ENCODE measurements around the gene FYTTD1. TPM values are rescaled to one million over a fixed set of nuclear protein-coding genes. Genes with fewer than 3 reads are reported as not detected.

Gene FYTTD1
- polyA plus RNA-seq, 1 donor from 2014 or later = 87.0 TPM

DNA sequence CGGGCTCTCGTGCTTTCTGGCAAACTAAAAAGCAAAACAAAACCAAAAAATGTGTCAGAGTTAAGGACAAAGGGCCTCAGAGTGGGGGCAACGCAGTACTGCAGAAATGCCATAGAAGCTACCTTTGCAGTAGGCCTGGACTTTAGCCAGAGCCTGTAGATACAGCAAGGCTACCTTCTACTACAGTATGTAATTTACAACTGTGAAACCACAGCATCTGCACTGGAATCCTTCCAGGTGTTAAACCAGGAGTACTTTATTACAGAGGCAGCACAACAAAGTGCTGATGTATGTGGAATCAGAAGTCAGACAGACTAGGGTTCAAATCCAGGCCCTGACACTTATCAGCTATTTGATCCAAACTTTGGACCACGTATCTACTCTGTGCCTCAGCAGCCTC, 47.8 kb upstream of the FYTTD1 start:
- H4K20me1 ChIP-seq (ENCODE audit: insufficient read depth) = no peaks in the 10 kb centered on the region
- no peaks in the 10 kb centered on the region for H3F3A ChIP-seq (ENCODE audit: insufficient read depth, low read length, poor library complexity, severe bottlenecking)
- H3K36me3 ChIP-seq (ENCODE audit: insufficient read depth, low read length) = peaks cover 9% of the 10 kb centered on the region
- no peaks in the 10 kb centered on the region for H3K79me2 ChIP-seq (replicated peaks; ENCODE audit: insufficient read depth, low read length)
- H3K4me3 ChIP-seq (ENCODE audit: low read length) = no peak overlapping the region
- H3K27ac ChIP-seq (ENCODE audit: low read length) = no peak overlapping the region
- no peaks in the 10 kb centered on the region for H3K27me3 ChIP-seq (ENCODE audit: insufficient read depth, low read depth, low read length)
- H2AFZ ChIP-seq (ENCODE audit: low read depth, low read length) = no peak overlapping the region
- no peaks in the 10 kb centered on the region for H3K9me2 ChIP-seq (ENCODE audit: insufficient read depth, low read length)
- no peaks in the 10 kb centered on the region for H3K9me3 ChIP-seq (ENCODE audit: low read length)
- TF ChIP-seq TAF1 (IDR thresholded peaks at IDR 0.05; ENCODE audit: low read depth) (no peak), MXI1 (conservative IDR thresholded peaks at IDR 0.05; ENCODE audit: poor library complexity, severe bottlenecking) (no peak), EP300 (conservative IDR thresholded peaks at IDR 0.05; ENCODE audit: poor library complexity, severe bottlenecking) (no peak), RAD21 (conservative IDR thresholded peaks at IDR 0.05) (no peak), EZH2 (IDR thresholded peaks at IDR 0.05; ENCODE audit: borderline replicate concordance, insufficient read depth, low read length, poor library complexity, severe bottlenecking) (no peak), SMC3 (conservative IDR thresholded peaks at IDR 0.05; ENCODE audit: poor library complexity) (no peak)
- TF ChIP-seq, protein P1, sequence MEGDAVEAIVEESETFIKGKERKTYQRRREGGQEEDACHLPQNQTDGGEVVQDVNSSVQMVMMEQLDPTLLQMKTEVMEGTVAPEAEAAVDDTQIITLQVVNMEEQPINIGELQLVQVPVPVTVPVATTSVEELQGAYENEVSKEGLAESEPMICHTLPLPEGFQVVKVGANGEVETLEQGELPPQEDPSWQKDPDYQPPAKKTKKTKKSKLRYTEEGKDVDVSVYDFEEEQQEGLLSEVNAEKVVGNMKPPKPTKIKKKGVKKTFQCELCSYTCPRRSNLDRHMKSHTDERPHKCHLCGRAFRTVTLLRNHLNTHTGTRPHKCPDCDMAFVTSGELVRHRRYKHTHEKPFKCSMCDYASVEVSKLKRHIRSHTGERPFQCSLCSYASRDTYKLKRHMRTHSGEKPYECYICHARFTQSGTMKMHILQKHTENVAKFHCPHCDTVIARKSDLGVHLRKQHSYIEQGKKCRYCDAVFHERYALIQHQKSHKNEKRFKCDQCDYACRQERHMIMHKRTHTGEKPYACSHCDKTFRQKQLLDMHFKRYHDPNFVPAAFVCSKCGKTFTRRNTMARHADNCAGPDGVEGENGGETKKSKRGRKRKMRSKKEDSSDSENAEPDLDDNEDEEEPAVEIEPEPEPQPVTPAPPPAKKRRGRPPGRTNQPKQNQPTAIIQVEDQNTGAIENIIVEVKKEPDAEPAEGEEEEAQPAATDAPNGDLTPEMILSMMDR (IDR thresholded peaks at IDR 0.05; ENCODE audit: poor library complexity, severe bottlenecking) = no peak
- TF ChIP-seq, protein P2, sequence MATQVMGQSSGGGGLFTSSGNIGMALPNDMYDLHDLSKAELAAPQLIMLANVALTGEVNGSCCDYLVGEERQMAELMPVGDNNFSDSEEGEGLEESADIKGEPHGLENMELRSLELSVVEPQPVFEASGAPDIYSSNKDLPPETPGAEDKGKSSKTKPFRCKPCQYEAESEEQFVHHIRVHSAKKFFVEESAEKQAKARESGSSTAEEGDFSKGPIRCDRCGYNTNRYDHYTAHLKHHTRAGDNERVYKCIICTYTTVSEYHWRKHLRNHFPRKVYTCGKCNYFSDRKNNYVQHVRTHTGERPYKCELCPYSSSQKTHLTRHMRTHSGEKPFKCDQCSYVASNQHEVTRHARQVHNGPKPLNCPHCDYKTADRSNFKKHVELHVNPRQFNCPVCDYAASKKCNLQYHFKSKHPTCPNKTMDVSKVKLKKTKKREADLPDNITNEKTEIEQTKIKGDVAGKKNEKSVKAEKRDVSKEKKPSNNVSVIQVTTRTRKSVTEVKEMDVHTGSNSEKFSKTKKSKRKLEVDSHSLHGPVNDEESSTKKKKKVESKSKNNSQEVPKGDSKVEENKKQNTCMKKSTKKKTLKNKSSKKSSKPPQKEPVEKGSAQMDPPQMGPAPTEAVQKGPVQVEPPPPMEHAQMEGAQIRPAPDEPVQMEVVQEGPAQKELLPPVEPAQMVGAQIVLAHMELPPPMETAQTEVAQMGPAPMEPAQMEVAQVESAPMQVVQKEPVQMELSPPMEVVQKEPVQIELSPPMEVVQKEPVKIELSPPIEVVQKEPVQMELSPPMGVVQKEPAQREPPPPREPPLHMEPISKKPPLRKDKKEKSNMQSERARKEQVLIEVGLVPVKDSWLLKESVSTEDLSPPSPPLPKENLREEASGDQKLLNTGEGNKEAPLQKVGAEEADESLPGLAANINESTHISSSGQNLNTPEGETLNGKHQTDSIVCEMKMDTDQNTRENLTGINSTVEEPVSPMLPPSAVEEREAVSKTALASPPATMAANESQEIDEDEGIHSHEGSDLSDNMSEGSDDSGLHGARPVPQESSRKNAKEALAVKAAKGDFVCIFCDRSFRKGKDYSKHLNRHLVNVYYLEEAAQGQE (IDR thresholded peaks at IDR 0.05; ENCODE audit: borderline replicate concordance) = no peak
- no peak overlapping the region for H3K4me2 ChIP-seq (ENCODE audit: low read length)
- no peak overlapping the region for H3K9ac ChIP-seq (ENCODE audit: low read length)

DNA sequence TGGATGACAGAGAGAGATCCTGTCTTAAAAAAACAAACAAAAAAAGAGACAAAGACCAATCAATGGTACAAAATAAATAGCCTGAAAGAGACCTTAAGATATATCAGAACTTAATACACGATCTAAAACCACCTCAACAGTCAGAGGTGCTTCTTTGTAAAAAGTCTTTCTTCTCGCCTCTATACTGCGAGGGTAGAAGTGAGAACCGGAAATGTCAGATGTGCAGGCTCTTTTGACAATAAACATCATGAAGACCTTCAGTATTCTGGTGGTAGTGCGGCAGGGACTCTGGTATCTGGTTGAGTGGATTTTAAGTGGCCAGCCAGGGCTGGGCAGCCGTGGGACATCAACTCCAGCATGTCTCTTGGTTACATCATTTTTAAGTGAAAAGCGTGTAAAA, 43.0 kb upstream of the FYTTD1 start:
- Histone ChIP-seq H3F3A (ENCODE audit: insufficient read depth, low read length, poor library complexity, severe bottlenecking) (no peaks in the 10 kb centered on the region), H4K20me1 (ENCODE audit: insufficient read depth) (no peaks in the 10 kb centered on the region), H3K9ac (ENCODE audit: low read length) (no peak overlapping the region), H3K9me2 (ENCODE audit: insufficient read depth, low read length) (no peaks in the 10 kb centered on the region), H3K4me2 (ENCODE audit: low read length) (no peak overlapping the region), H2AFZ (ENCODE audit: low read depth, low read length) (no peak overlapping the region), H3K36me3 (ENCODE audit: insufficient read depth, low read length) (no peaks in the 10 kb centered on the region), H3K27me3 (ENCODE audit: insufficient read depth, low read depth, low read length) (no peaks in the 10 kb centered on the region), H3K27ac (ENCODE audit: low read length) (no peak overlapping the region), H3K4me3 (ENCODE audit: low read length) (no peak overlapping the region), H3K79me2 (replicated peaks; ENCODE audit: insufficient read depth, low read length) (no peaks in the 10 kb centered on the region), H3K9me3 (ENCODE audit: low read length) (no peaks in the 10 kb centered on the region)
- TF ChIP-seq, protein P2 (IDR thresholded peaks at IDR 0.05; ENCODE audit: borderline replicate concordance) = no peak
- no peak for TF ChIP-seq RAD21 (conservative IDR thresholded peaks at IDR 0.05)
- TF ChIP-seq EP300 (conservative IDR thresholded peaks at IDR 0.05; ENCODE audit: poor library complexity, severe bottlenecking) = no peak
- no peak for TF ChIP-seq EZH2 (IDR thresholded peaks at IDR 0.05; ENCODE audit: borderline replicate concordance, insufficient read depth, low read length, poor library complexity, severe bottlenecking)
- TF ChIP-seq, protein P1 (IDR thresholded peaks at IDR 0.05; ENCODE audit: poor library complexity, severe bottlenecking) = no peak

Measured in neural cell (in vitro differentiated cells).